ENCODE measurements around the gene VAMP5.

Gene VAMP5

GRCh38 chr2:85584857-85585780 is 888 bp downstream of the VAMP5 start:
- ChIA-PET CTCF (no interaction called here), POLR2A (interaction anchor here (1.0 to 4.5 kb wide), 2 partner anchors 9 to 17 kb away, joined by 4 to 28 read pairs; partner anchors contain the start of genes RNF181 and TMEM150A)
- no peak for TF ChIP-seq BHLHE40 (IDR thresholded peaks at IDR 0.05; ENCODE audit: borderline replicate concordance)
- no peak for TF ChIP-seq CTBP1 (IDR thresholded peaks at IDR 0.05; ENCODE audit: borderline replicate concordance)
- TF ChIP-seq NFRKB (IDR thresholded peaks at IDR 0.05), result no peak
- DNase-seq (ENCODE audit: extremely low spot score), result no peak

GRCh38 chr2:85585781-85586105 is 1.5 kb downstream of the VAMP5 start:
- CTCF ChIA-PET, result no interaction called here
- TF ChIP-seq FOXA1 (IDR thresholded peaks at IDR 0.05), result no peak
- POLR2A ChIA-PET, result interaction anchor here (4.5 kb wide), 1 partner anchor 9 kb away, joined by 28 read pairs; the partner anchor contains the start of gene RNF181
- no peak for DNase-seq (ENCODE audit: extremely low spot score)

DNA sequence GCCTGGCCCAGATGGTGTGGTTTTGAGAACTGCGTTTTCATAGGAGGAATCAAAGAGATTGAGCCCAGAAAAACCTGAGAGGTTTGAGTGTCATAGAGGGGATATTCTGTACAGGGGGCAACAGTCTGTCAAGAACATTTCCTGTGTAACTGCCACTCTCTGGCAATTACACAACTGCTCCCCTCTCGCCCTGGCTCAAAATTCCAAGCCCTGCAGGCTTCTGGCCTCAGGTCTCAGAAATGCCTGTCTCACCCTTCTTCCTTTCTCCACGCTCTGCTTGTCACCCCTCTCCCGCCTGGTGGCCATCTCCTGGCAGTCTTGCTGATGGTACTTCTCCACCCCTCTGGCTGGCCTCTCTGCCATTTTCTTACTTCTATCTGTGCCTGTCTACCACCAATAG is 4.0 kb downstream of the VAMP5 start:
- ChIA-PET CTCF (interaction anchor here (0.6 kb wide), 1 partner anchor 28 kb away, joined by 3 read pairs; no protein-coding TSS in a partner anchor), POLR2A (interaction anchor here (0.6 to 2.0 kb wide), 2 partner anchors 13 to 28 kb away, joined by 3 to 8 read pairs; partner anchors contain the start of gene GGCX)
- no peak for TF ChIP-seq SUZ12 (IDR thresholded peaks at IDR 0.05)
- TF ChIP-seq ZNF384 (IDR thresholded peaks at IDR 0.05), result no peak
- TF ChIP-seq PKNOX1 (IDR thresholded peaks at IDR 0.05), result no peak
- no peak for TF ChIP-seq ELF4 (IDR thresholded peaks at IDR 0.05)
- no peak for TF ChIP-seq TARDBP (IDR thresholded peaks at IDR 0.05)
- TF ChIP-seq L3MBTL2 (conservative IDR thresholded peaks at IDR 0.05), result no peak
- no peak for TF ChIP-seq FOXM1 (IDR thresholded peaks at IDR 0.05; ENCODE audit: borderline replicate concordance)
- no peak for TF ChIP-seq SP1 (IDR thresholded peaks at IDR 0.05)
- TF ChIP-seq HDGF (IDR thresholded peaks at IDR 0.05; ENCODE audit: borderline replicate concordance), result no peak
- no peak for TF ChIP-seq NFRKB (IDR thresholded peaks at IDR 0.05)
- TF ChIP-seq CTBP1 (IDR thresholded peaks at IDR 0.05; ENCODE audit: borderline replicate concordance), result no peak
- no peak for TF ChIP-seq ARNT (IDR thresholded peaks at IDR 0.05)
- no peak for TF ChIP-seq LEF1 (IDR thresholded peaks at IDR 0.05; ENCODE audit: borderline replicate concordance)
- TF ChIP-seq BHLHE40 (IDR thresholded peaks at IDR 0.05; ENCODE audit: borderline replicate concordance), result no peak
- TF ChIP-seq FOXK2 (IDR thresholded peaks at IDR 0.05), result no peak
- TF ChIP-seq FOXA1 (IDR thresholded peaks at IDR 0.05), result no peak
- DNase-seq (ENCODE audit: extremely low spot score), result no peak

DNA sequence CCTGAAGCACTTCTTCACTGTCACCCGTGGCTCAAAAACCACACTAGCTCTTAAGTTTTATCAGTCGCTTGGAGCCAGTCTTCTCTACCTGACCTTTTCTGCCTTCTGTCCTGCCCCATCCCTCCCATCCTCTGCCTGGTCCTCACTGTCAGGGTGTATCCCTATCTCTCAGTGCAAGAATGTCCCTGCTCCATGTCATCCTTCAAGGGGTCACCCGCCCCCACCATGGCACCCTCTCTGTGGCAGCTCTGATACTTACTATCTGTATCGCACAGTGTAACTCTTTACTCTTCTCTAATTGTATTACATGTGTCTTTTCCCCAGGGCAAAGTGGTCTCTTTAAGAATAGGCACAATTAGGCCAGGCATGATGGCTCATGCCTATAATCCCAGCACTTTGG is 4.4 kb downstream of the VAMP5 start:
- ChIA-PET POLR2A (interaction anchor here (2.0 kb wide), 1 partner anchor 28 kb away, joined by 8 read pairs; the partner anchor contains the start of gene GGCX), CTCF (interaction anchor here (0.6 kb wide), 1 partner anchor 28 kb away, joined by 3 read pairs; no protein-coding TSS in a partner anchor)
- TF ChIP-seq HDGF (IDR thresholded peaks at IDR 0.05; ENCODE audit: borderline replicate concordance) (no peak), ARNT (IDR thresholded peaks at IDR 0.05) (no peak), ELF4 (IDR thresholded peaks at IDR 0.05) (no peak), PKNOX1 (IDR thresholded peaks at IDR 0.05) (no peak)
- DNase-seq (ENCODE audit: extremely low spot score), result no peak

GRCh38 chr2:85589181-85589580 is 5.0 kb downstream of the VAMP5 start:
- CTCF ChIA-PET, result no interaction called here

GRCh38 chr2:85589982-85590791 is 6.0 kb downstream of the VAMP5 start:
- ChIA-PET POLR2A (interaction anchor here (1.2 to 1.4 kb wide), 3 partner anchors 13 to 51 kb away, joined by 4 to 7 read pairs (median 4); partner anchors contain the start of genes C2orf68, MAT2A and TMEM150A), CTCF (no interaction called here)
- no peak for DNase-seq (ENCODE audit: extremely low spot score)
- TF ChIP-seq FOXM1 (IDR thresholded peaks at IDR 0.05; ENCODE audit: borderline replicate concordance), result no peak
- TF ChIP-seq NFRKB (IDR thresholded peaks at IDR 0.05), result no peak
- no peak for TF ChIP-seq PKNOX1 (IDR thresholded peaks at IDR 0.05)
- no peak for TF ChIP-seq CTBP1 (IDR thresholded peaks at IDR 0.05; ENCODE audit: borderline replicate concordance)
- no peak for TF ChIP-seq SP1 (IDR thresholded peaks at IDR 0.05)
- TF ChIP-seq TARDBP (IDR thresholded peaks at IDR 0.05), result no peak
- no peak for TF ChIP-seq ELF4 (IDR thresholded peaks at IDR 0.05)
- TF ChIP-seq ARNT (IDR thresholded peaks at IDR 0.05), result no peak
- no peak for TF ChIP-seq SUZ12 (IDR thresholded peaks at IDR 0.05)
- no peak for TF ChIP-seq BHLHE40 (IDR thresholded peaks at IDR 0.05; ENCODE audit: borderline replicate concordance)

More at GRCh38 chr2:85589181-85589580, 5.0 kb downstream of the VAMP5 start:
- DNase-seq (ENCODE audit: extremely low spot score), result no peak
- POLR2A ChIA-PET, result interaction anchor here (2.0 kb wide), 1 partner anchor 29 kb away, joined by 8 read pairs; the partner anchor contains the start of gene GGCX
- TF ChIP-seq BHLHE40 (IDR thresholded peaks at IDR 0.05; ENCODE audit: borderline replicate concordance) (no peak), L3MBTL2 (conservative IDR thresholded peaks at IDR 0.05) (no peak), NFRKB (IDR thresholded peaks at IDR 0.05) (no peak), HDGF (IDR thresholded peaks at IDR 0.05; ENCODE audit: borderline replicate concordance) (no peak), FOXA1 (IDR thresholded peaks at IDR 0.05) (no peak), FOXK2 (IDR thresholded peaks at IDR 0.05) (no peak)

All from HEK293T (cell line).